Activated CD4-positive, CD25-positive, alpha-beta regulatory T cell treated with anti-CD3 and anti-CD28 coated beads, Interleukin-2, amount 50 U/mL, for 24 hours (primary cell): Measurements from ENCODE around the gene TNP1.

ENCODE experiments used
- ATAC-seq, 2 donors: fragments of 150-1000 bp; cut with Tn5 transposase; one replicate each; pipeline ENCODE4 v1.10.0; 2021; ENCODE audit warnings: mild to moderate bottlenecking in 1 of 2, moderate library complexity in 1 of 2

Gene TNP1

DNA sequence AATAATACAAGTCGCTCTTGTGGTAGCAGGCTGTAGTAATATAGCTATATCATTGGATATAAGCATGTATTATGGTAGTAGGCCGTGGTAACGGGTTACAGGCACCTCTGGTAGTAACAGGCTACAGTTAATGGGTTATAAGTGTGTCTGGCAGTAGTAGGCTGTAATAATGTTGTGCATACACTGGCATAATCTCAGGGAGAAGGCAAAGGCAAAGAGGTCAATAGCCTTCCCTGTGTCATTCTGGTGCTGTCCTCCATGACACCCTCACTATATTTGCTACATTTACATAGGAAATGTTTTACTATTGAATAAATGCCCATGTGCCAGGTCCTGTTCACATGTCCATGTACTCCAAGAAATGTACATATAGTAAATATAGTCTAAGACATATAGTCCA is 12.8 kb upstream of the TNP1 start:
- ATAC-seq: no peak

DNA sequence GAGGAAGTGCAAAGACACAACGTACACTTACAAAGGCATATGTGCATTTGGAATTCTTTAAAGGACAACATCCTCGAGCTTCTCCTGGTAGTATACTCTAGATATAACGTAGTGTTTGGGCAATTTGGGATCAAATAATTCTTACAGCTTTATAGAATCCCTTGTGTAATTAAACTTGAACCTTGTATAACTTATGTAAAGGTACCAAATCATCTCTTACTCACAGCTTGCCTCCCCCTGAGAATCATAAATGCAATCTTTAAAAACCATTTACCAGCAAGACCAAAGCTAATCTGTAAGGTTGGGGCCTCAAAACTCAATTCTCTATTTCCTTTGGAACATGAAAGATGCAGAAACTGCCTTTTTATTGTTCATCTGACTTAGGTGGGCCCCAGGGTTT is 12.2 kb upstream of the TNP1 start:
- ATAC-seq: no peak

GRCh38 chr2:216871333-216871934 is 11.6 kb upstream of the TNP1 start:
- no peak for ATAC-seq

GRCh38 chr2:216870508-216871332 is 10.9 kb upstream of the TNP1 start:
- ATAC-seq: no peak

DNA sequence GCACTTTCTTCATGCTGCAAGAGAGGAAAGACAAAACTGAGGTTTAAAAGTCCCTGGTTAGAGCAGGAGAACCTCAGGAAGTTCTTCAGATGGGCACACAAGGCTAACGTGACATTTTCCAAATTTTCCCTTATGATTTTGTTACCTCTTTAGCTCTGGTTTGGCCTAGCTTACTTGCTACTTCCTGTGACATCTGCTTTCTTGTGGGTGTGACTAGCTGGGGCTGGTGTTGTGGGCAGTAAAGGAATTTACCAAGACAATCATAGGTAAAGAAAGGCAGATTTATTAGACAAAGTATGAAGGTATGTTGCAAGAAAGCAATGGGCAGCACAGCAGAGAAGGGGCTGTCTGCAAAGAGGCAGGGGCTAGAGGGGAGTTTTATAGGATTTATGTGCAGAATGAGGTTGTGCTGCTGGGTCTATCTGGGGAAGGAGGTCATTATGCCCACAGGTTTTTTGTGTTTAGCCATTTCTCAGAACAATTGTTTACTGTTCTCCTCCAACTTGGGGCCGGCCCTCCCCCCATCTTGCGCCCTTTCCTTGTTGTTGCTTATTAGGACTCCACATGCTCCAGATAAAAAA is 6.7 kb upstream of the TNP1 start:
- ATAC-seq: no peak

- no peak for ATAC-seq
Measured at GRCh38 chr2:216865658-216866057, 5.8 kb upstream of the TNP1 start.

GRCh38 chr2:216863946-216864345 is 4.1 kb upstream of the TNP1 start:
- no peak for ATAC-seq

DNA sequence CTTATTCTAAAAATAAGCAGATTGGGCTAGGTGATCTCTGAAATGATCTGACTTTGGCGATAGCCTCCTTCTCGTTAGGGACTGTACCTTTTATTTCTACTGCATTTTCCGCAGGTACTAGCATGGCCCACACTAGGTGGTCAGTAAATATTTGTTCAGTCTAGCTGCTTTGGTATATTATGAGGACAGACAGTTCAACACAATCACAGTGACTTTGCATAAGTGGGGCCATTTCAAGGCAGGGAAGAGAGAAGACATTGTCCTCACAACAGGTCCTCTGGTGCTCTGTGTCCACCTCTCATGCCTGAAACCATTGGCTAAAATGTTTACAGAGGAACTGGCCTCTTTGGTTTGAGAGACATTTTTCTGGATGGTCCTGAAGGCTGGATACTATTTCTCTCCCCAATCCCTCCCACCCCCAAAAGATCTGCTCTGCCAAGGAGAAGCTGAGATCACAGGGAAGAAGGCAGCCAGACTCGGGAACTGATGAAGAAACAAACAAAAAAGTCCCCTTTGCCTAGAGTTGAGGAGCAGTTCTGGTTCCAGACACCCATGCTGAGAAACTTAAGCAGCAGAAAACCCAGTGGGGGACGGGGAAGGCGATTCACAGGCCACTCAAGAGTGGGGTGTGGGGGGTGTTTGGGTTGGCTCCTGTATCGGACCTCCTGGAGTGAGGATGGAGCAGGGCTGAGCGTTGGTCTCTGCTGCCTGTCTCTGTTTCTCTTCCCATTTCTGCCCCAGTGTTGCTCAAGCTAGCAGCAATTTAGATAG is 2.9 kb upstream of the TNP1 start:
- ATAC-seq: no peak

- ATAC-seq: no peak
Measured at GRCh38 chr2:216860426-216861137, 718 bp upstream of the TNP1 start.

DNA sequence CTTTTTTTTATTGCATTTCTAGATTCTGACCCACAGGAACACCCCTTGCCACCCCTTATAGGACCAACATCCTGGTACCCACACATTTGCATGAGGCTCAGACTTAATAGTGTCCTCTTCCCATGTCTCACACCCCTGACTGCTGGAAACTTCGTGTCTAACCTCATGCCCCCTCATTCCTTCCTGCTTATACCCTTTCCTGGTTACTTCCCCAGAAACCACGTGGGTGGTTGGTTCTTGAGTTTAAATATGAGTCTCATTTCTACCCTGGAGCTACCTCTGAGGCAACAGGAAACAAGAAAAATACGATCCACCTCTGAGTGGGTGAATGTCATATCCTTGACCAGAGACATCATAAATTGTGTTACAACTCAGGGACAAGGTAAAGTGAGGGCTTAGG is 1.6 kb downstream of the TNP1 start:
- ATAC-seq: no peak

DNA sequence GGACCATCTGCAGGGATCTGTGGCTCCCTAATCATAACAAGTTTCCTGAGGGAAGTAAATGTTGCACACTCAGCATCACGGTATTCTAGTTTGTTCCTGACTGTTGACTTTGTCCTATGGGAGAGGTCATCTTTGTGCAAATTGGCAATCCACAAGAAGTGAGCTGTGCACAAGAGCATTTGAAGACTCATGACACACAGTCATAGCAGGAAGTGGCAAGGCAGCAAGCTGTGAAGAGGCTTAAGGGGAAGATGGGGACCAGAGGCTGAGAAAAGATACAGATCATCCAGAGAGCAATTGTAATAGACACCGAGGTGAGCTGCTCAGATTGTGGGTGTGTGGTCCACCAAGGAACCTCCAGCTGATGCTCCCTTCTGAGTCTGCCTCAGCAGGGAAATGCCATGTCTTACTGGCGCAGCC is 2.7 kb downstream of the TNP1 start:
- no peak for ATAC-seq

GRCh38 chr2:216856406-216857065 is 3.3 kb downstream of the TNP1 start:
- ATAC-seq: no peak

DNA sequence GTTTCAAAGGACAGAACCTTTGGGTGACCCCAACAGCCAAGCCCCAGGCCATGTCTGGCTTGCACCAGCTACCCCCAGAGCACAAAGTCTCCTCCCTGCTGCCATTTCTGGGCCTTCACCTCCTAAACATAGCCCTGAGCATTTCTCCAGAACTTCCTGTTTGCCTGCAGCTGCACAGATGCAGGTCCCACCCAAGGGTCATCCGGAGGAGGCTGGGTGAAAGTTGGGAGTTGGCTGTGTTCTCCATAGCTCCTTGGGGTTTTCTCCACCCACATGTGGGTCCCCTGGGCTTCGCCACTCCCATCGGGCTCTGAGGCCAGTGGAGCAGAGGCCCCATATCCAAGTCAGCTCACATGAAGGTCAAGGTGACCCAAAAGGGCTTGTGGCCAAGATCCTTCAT is 4.3 kb downstream of the TNP1 start:
- no peak for ATAC-seq

- no peak for ATAC-seq
Measured at GRCh38 chr2:216855079-216855478, 4.8 kb downstream of the TNP1 start.

DNA sequence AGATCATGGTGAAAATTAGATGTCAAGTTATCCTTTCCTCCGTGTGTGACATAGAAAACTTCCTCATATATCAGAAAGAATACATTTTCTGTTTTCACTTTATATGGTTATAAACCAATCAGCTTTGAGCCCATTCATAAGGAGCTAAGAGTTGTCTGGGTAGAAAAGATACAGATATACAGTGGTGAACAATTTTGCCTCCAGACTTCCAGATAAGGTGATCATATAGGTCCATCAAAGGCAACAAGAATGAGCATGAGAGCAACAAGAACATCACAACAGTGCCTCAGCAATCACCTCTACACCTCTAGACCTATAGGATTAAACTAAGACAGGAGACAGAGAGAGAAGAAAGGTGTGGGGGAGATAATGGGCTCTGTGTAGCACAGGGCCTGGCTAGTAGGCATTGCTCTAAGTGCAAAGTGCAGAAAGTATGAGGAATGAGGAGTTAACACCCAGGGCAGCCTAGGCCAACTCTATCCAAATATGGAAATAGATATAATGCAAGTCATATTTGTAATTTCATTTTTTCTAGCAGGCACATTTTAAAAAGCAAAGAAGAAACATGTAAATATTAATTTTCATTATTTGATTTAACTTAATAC is 8.3 kb downstream of the TNP1 start:
- ATAC-seq: no peak

DNA sequence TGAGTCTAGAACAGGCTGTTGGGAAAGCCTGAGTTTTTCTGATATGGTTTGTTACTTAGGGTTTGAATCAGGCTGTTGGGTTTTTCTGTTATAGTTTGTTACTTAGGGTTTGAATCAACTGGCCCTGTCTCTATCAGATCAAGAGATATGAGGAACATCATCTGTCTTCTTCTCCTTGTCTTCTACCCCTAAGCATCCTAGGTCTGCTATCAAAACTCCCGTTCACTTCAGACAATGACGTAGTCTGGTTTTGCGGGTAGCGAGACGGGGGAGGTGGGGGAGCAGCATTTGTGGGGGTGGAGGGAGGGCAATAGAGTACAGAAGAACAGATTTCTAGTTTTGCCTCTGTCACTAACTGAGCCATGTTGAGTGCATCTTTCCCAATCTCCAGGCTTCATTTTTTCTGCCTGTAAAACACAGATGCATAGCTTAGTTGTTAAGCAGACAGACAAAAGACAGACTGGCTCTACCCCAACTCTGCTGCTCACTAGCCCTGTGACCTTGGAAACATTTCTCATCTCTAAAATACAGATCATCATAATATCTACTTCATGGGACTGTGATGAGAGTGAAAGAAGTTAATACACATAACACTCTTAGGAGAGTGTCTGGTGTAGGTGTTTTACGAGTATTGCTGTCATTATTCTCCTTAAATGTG is 9.1 kb downstream of the TNP1 start:
- ATAC-seq: no peak

- ATAC-seq: no peak
Measured at GRCh38 chr2:216849987-216850386, 9.9 kb downstream of the TNP1 start.

DNA sequence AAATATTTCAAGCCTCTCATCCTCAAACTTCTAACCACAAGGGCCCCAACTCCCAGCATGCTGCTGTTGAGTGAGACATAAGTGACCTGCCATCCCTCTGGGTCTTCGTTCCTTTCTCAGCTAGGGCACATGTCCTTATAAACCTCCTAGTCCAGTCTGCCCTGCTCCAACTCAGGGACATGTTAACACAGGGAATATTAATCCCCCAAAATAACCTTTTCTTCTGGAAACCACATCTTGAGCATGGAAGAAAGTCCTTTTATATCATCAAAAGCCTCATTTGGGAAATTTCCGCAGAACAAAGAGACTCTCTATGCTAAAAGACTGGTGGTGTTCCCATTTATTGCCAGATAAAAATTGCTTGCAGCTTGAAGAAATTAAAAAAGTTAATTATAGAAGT is 14.4 kb downstream of the TNP1 start:
- no peak for ATAC-seq

GRCh38 chr2:216842636-216843035 is 17.2 kb downstream of the TNP1 start:
- ATAC-seq: no peak

DNA sequence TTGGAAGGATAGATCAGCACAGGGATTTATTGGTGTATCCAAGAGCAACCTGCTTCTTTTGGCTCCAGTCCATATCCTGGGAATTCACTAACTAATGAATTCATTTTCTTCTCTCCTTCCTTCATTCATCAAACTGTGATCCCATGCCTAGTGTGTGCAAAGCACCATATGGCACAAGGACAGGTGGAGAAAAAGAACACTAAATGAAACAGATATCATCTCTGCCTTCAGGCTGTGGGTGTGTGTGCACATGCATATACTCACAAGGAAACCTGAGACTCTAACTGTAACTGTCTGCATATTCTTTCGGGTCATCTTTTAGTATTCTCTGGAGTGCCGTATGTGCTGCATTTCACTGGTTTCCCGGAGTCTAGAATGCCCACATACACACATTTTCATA is 20.2 kb downstream of the TNP1 start:
- ATAC-seq: no peak

DNA sequence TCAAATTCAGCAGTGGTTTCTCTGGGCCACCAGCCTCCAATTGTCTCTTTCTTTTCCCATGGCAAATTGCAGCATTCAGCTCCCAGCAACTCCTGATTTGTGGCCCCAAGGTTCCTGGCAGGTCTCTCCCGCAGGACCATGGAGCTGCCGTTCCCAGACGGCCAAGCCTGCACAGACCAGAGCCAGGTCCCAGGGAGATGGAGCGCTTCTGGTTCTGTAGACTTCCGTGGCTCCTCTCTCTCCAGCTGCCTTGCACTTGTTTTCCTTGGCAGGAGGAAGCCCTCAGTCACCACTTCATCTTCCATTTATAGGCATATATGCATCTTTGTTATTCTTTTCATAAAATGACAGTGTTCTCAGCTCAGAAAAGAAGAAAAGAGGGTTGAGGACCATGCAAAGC is 21.7 kb downstream of the TNP1 start:
- ATAC-seq: no peak
